RKO (cell line): Measurements from ENCODE around the gene TGFBR2.

Source experiments
- DNase-seq: peaks from one replicate; pipeline ENCODE4 v3.0.0-alpha.2; 2016; ENCODE audit warnings: low spot score

The TGFBR2 gene

DNA sequence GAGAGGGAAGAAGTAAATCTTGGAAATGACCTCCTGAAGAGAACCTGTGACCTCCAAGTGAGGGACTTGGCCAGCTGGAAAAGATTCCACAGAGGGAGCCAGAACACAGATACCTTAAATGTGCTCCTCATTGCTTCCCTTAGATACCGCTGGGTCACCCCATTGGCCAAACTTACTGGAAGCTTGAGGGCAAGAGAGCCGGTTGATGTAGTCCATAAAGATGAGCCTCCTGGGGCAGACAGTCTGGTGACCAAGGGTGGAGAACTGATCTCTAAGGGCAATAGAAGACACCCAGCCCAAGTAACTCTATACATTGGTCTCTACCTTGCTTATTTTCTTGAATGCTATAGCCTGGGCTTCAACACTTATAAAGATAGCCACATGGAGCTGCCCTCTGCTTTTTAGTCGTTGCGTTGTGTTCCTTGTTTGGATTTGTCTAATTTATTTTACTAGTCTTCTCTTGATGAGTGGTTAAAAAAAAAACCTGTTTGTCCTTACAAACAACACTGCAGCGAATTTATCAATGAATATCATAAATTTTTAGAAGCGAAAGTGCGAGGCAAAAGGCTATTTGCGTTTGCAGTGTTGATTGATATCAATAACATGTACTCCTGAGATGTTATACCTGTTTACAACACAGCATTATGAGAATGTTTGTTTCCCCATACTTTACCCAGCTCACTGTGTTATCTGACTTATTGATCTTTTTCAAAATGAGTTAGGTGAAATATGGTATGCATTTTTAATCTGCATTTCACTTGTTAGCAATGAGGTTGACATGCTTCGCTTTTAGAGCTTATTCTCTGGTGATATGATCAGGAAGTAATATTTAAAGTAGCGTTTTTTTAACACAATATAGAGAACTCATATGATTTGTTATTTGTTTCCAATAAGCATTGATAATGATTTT lies 31.2 kb downstream of the TGFBR2 start:
- no peak for DNase-seq

GRCh38 chr3:30638685-30639412 lies 32.4 kb downstream of the TGFBR2 start:
- no peak for DNase-seq

DNA sequence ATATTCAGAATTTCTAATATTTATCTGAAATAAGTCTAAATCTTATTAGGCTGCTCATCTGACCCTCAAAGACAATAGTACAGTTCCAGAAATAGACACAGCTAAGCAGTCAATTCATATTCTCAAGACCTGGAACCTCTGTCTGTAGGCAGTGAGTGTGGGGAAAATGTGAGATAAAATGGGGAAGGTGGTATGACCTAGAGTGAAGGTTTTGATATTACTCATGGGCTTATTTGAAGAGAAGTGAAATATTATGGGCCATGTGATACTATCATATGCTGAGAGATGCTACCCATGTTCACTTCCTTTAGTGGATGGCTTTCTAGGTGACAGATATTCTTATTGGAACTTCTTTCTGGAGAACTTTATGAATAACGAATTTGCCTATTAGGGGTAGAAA lies 33.5 kb downstream of the TGFBR2 start:
- no peak for DNase-seq

GRCh38 chr3:30640851-30641250 lies 34.5 kb downstream of the TGFBR2 start:
- no peak for DNase-seq

- no peak for DNase-seq
These were observed 35.2 kb downstream of the TGFBR2 start for GRCh38 chr3:30641416-30642251.

GRCh38 chr3:30642849-30643361 lies 36.5 kb downstream of the TGFBR2 start:
- no peak for DNase-seq

GRCh38 chr3:30643763-30644462 lies 37.5 kb downstream of the TGFBR2 start:
- no peak for DNase-seq

- no peak for DNase-seq
These were observed 38.2 kb downstream of the TGFBR2 start for GRCh38 chr3:30644615-30645014.

- no peak for DNase-seq
These were observed 38.7 kb downstream of the TGFBR2 start for GRCh38 chr3:30645077-30645476.

DNA sequence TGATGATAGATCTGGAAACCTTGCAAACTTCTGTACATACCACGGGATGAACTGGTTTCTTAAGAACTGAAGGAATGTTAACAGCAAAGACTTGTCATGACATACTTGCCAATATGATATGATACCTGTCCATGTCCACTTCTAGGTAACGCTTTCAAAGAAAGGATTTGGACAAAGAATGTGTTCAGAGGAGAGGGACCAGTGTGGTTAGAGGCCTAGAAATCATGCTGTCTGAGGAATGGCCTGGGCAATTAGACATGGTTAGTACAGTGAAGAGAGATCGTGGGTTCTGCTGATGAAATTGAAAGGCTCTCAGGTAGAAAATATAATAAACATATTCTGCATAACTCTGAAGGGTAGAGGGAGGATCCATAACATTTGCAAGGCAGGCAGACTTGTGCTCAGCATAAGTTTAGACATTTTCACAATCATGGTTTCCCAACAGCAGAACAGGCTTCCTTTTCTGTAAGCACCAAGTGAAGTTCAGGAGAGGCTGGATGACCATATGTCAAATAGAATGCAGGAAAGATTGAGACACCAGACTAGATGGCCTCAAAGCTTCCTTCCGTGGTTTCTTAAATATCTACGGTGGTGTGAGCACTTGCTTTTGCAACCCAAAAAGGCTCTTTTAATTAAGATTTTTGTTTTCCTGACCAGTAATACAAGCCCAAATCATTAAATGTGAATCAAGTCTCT lies 39.9 kb downstream of the TGFBR2 start:
- no peak for DNase-seq

GRCh38 chr3:30646961-30647752 lies 40.8 kb downstream of the TGFBR2 start:
- no peak for DNase-seq

DNA sequence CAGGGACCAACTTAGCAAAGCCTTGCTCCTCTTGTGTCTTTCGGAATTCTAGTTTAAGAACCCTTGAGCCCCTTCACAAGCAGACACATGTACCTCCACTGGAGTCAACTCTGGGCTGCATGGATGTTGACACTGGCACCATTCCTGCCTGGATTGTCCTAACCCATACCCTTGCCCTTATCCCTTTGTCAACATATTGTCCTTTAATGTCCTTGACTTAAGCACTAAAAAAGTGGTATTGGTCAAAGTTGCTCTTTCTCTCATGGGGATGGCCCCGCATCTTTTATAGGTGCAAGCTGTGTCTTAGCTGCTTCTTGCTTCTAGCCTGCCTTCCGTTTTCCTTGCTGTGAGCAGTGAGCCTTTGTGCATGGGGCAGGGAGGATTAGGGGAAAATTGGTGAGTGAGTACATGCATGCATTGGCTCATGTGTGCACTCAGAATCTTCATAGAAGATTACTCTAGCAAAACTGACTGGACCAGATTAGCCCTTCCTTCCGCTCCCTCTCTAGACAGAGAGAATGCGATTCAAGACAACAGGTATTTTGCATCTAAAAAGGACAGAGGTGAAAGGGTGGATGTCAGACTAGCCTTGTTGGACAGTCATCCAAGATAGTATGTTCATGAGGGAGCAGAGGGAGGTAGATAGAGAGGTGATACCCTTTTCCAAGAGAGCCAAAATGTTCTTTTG lies 42.4 kb downstream of the TGFBR2 start:
- no peak for DNase-seq

- no peak for DNase-seq
These were observed 43.3 kb downstream of the TGFBR2 start for GRCh38 chr3:30649572-30650318.

DNA sequence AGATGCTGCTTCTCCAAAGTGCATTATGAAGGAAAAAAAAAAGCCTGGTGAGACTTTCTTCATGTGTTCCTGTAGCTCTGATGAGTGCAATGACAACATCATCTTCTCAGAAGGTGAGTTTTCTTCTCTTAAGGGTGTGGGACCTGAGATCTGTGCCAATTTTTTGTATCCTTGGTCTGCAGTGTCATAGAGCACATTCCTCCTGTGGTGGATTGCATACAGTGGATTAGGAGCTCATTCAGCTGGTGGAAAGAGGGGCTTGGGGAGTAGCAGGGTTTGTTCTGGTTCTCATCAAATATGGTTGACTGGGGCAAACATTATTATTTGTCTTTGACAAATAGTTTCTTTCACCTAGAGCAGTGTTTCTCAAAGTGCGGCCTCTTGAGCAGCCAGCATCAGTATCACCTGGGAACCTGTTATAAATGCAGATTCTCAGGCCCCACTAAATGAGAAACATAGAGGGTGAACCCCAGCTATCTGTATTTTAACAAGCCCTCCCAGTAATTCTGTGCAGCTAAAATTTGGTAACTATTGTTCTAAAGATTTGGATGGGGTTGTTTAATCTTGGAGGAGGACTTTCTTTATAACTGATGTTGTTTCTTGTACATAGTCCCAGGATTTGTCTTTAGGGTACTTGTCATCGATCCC lies 44.1 kb downstream of the TGFBR2 start:
- DNase-seq: no peak

DNA sequence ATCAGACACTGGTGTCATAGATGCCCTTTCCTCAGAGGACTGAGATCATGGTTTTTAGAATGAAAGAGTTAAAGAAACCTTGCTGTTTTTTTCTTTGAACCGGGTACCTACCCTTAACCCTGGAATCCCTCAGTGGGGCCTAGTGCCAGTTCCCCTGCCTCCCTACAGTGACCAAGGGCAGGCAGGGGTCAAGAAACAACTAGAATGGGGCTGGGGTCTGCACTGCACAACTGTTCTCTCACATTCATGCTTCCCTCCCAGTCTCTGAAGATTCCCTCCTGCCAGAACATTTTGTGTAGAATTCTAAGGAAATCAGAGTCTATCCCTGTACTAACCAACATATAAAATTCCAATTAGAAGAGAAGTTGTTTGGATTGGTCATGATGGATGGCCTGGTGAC lies 47.9 kb downstream of the TGFBR2 start:
- DNase-seq: no peak

DNA sequence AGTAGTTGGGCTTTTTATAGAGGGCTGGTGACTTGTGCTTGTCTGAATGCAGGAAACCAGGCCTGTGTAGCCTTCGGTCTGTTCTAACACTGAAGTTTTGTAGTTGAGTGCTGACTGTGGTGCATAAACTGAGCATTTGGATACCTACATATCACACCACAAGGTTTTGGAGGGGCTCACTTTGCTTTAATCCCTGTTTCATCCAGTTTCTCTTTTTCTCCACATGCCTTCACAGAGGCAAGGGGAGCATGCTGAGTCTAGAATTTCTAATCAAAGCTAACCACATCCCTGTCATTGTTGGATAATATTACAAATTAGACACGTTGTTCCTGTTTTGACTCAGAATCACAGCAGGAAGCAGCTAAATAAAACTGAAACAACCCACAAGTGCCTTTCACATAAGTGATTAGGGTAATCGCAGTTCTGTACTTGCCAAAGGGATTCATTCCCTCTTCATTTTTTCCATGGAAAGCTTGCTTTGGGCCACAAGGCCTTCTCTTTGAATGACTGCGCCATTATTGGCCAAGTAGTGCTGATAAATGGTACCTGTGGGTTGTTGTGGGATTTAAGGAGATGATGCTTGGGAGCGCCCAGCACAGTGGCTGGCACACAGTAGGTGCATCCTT lies 48.9 kb downstream of the TGFBR2 start:
- no peak for DNase-seq

GRCh38 chr3:30656624-30657141 lies 50.3 kb downstream of the TGFBR2 start:
- DNase-seq: no peak

GRCh38 chr3:30657914-30658313 lies 51.5 kb downstream of the TGFBR2 start:
- DNase-seq: no peak
